Cardiac muscle cell (in vitro differentiated cells and primary cell): Measurements from ENCODE around the gene ADCYAP1R1. TPM values are rescaled to one million over a fixed set of nuclear protein-coding genes. Genes with fewer than 3 reads are reported as not detected.

Experiments used
- DNase-seq, 2 donors: peaks; one replicate each; pipeline versions ENCODE4 v3.0.0 to v3.0.0-alpha.2; 2010 to 2017; ENCODE audit warnings: low read depth in 1 of 2, low spot score in 1 of 2
- H3K27ac ChIP-seq: fragments of 200-600 bp; sonication (generic); 2 replicates; pipeline ENCODE4 v1.5.1; 2016
- H3K27me3 ChIP-seq: fragments of 200-600 bp; sonication (generic); 2 replicates; pipeline ENCODE4 v1.6.0; 2016; ENCODE audit warnings: control low read depth
- H3K36me3 ChIP-seq: fragments of 200-600 bp; sonication (generic); 2 replicates; pipeline ENCODE4 v1.5.1; 2016; ENCODE audit warnings: control low read depth
- H3K4me1 ChIP-seq: fragments of 200-600 bp; sonication (generic); 2 replicates; pipeline ENCODE4 v1.8.1; 2017; ENCODE audit warnings: low read depth, mild to moderate bottlenecking, mixed run types
- H3K4me3 ChIP-seq: fragments of 200-600 bp; sonication (generic); 2 replicates; pipeline ENCODE4 v1.5.1; 2016; ENCODE audit warnings: mild to moderate bottlenecking
- H3K9me3 ChIP-seq: fragments of 200-600 bp; sonication (generic); 2 replicates; pipeline ENCODE4 v1.5.1; 2017; ENCODE audit warnings: low read depth, mild to moderate bottlenecking, control low read depth
- polyA plus RNA-seq: library from polyadenylated mRNA; unstranded; fragments of >200 nt; fragmentation: Nextera tagmentation; extraction: Ambion mirVana; gene quantifications from 2 replicates; pipeline ENCODE4 v1.2.1, GENCODE V29; 2016
- total RNA-seq: library from RNA; depleted of rRNA; stranded (reverse); fragments of >200 nt; gene quantifications from 2 replicates; pipeline ENCODE4 v1.2.3, GENCODE V29; 2016
- TF ChIP-seq, protein P1 (sequence below): IDR thresholded peaks from 2 replicates; pipeline ENCODE4 v1.5.1; 2012; ENCODE audit warnings: low read depth, mild to moderate bottlenecking, low read length

ADCYAP1R1 gene
- total and polyA plus RNA-seq, 2 experiments from 2014 or later: 0.49 to 4.5 TPM

DNA sequence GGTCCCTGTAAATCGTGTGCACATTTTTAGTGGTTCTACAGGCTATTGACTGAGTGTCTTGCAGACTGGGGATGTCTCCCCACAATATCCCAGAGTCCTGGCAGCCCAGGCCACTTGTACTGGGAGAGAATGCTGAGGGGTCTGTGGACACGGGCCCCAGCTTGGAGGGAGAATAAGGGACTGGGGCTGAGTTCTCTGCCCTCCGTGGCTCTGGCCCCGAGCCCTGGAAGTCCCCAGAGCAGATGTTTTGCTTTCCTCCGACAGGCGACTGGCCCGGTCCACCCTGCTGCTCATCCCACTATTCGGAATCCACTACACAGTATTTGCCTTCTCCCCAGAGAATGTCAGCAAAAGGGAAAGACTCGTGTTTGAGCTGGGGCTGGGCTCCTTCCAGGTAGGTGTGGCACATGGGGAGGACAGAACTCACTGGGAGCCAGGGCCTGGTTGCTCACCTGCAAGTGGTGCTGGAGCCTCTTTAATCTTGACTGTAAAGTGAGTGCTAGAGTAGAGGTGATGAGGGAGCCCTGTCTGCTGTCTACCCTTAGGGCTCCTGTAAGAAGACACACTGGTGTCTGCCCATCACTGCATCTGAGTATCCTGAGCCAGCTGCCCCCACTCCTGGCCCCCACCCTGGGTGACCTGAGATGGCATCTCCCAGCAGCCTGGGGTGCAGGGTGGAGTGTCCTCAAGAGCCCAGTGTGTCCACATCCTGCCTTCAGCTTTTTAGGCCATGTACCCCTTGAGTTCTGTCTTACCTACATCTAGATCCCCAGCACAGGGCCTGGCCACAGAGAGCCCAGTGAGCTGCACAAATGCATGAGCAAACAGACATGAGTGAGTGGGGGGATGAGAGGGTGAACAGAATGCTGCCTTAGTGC lies 51.1 kb downstream of the ADCYAP1R1 start:
- Histone ChIP-seq H3K4me3 (no peak overlapping the region), H3K9me3 (no peaks in the 10 kb centered on the region), H3K27me3 (no peaks in the 10 kb centered on the region), H3K36me3 (no peaks in the 10 kb centered on the region), H3K4me1 (no peaks in the 10 kb centered on the region), H3K27ac (no peak overlapping the region)
- DNase-seq: no peak
- TF ChIP-seq, protein P1, sequence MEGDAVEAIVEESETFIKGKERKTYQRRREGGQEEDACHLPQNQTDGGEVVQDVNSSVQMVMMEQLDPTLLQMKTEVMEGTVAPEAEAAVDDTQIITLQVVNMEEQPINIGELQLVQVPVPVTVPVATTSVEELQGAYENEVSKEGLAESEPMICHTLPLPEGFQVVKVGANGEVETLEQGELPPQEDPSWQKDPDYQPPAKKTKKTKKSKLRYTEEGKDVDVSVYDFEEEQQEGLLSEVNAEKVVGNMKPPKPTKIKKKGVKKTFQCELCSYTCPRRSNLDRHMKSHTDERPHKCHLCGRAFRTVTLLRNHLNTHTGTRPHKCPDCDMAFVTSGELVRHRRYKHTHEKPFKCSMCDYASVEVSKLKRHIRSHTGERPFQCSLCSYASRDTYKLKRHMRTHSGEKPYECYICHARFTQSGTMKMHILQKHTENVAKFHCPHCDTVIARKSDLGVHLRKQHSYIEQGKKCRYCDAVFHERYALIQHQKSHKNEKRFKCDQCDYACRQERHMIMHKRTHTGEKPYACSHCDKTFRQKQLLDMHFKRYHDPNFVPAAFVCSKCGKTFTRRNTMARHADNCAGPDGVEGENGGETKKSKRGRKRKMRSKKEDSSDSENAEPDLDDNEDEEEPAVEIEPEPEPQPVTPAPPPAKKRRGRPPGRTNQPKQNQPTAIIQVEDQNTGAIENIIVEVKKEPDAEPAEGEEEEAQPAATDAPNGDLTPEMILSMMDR: no peak

- Histone ChIP-seq H3K4me3 (no peak overlapping the region), H3K4me1 (no peaks in the 10 kb centered on the region), H3K27ac (no peak overlapping the region), H3K9me3 (no peaks in the 10 kb centered on the region), H3K27me3 (no peaks in the 10 kb centered on the region), H3K36me3 (no peaks in the 10 kb centered on the region)
- no peak for DNase-seq
- TF ChIP-seq, protein P1: no peak
Observed at GRCh38 chr7:31104361-31105255, 52.5 kb downstream of the ADCYAP1R1 start.

GRCh38 chr7:31105256-31105950 lies 53.3 kb downstream of the ADCYAP1R1 start:
- H3K4me3 ChIP-seq: no peak overlapping the region
- no peak overlapping the region for H3K27ac ChIP-seq
- no peaks in the 10 kb centered on the region for H3K36me3 ChIP-seq
- TF ChIP-seq, protein P1: no peak
- DNase-seq: no peak
- H3K27me3 ChIP-seq: no peaks in the 10 kb centered on the region
- no peaks in the 10 kb centered on the region for H3K4me1 ChIP-seq
- no peaks in the 10 kb centered on the region for H3K9me3 ChIP-seq

DNA sequence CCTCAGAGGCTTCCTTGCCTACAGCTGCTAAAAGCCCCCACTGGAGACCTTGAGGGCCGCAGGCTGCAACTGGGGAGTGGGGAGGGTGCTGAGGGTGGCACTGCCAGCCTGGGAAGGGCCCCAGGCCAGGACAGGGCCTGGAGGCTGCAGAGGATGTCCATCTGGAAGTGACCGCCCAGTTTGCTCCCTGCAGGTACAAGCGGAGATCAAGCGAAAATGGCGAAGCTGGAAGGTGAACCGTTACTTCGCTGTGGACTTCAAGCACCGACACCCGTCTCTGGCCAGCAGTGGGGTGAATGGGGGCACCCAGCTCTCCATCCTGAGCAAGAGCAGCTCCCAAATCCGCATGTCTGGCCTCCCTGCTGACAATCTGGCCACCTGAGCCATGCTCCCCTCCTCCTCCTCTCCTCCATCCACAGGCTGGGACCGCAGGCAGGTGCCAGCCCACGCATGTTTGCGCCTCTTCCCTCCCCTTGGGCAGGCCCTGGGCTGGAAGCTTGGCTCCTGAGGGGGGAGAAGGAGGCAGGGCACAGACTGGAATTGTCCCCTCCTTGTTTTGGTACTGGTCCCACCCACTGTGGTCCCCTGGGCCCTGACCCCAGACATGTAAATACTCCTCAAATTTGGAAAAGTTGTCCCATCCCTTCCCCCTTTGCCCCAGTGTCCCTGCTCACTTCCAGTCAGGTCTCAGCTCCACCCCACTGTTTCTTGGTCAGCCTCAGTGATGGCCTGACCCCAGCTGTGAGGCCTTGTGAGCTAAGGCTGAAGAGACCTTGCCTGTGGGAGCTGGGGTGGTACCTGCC lies 54.4 kb downstream of the ADCYAP1R1 start:
- H3K27me3 ChIP-seq: peaks cover under 1% of the 10 kb centered on the region
- no peaks in the 10 kb centered on the region for H3K4me1 ChIP-seq
- TF ChIP-seq, protein P1: no peak
- H3K4me3 ChIP-seq: no peak overlapping the region
- no peaks in the 10 kb centered on the region for H3K36me3 ChIP-seq
- no peaks in the 10 kb centered on the region for H3K9me3 ChIP-seq
- no peak overlapping the region for H3K27ac ChIP-seq
- no peak for DNase-seq
